HEK293 (cell line): ENCODE measurements around the gene STEAP1.

Source experiments
- CTCF ChIA-PET: fragments of 350-600 bp; formaldehyde crosslinking; extraction: SDS; loops from one replicate; lab custom pipeline; 2021; ENCODE audit warnings: antibody characterized with exemption; lab: Yijun Ruan, JAX
- POLR2A ChIA-PET: fragments of 300-600 bp; formaldehyde crosslinking; extraction: SDS; loops from one replicate; lab custom pipeline; 2020; ENCODE audit warnings: antibody characterized with exemption, inconsistent platforms; lab: Yijun Ruan, JAX
- H3K27ac ChIP-seq: fragments of 200-500 bp; sonication (Bioruptor generic); 2 replicates; pipeline ENCODE4 v1.5.1; 2014; ENCODE audit warnings: low read depth, low read length, control low read depth, inconsistent platforms; ENCODE audit errors: extremely low read depth
- H3K36me3 ChIP-seq, 2 experiments: fragments of 200-500 bp in 1 of 2; sonication (Bioruptor generic) in 1 of 2; 1 replicate in 1 of 2; 2 replicates in 1 of 2; pipeline ENCODE4 v1.5.1; 2014 to 2017; ENCODE audit warnings: inconsistent platforms in 2 of 2, low read length in 2 of 2; ENCODE audit not compliant: control insufficient read depth in 2 of 2, insufficient read depth in 1 of 2
- H3K4me1 ChIP-seq: fragments of 200-500 bp; sonication (Bioruptor generic); 2 replicates; pipeline ENCODE4 v1.5.1; 2014; ENCODE audit warnings: mild to moderate bottlenecking, low read length, inconsistent platforms; ENCODE audit not compliant: control insufficient read depth, insufficient read depth
- H3K4me3 ChIP-seq: 2 replicates; pipeline ENCODE4 v1.5.1; 2011; ENCODE audit warnings: low read depth, mild to moderate bottlenecking, control low read depth, low read length, moderate library complexity
- H3K9me3 ChIP-seq: fragments of 200-500 bp; sonication (Bioruptor generic); 2 replicates; pipeline ENCODE4 v1.5.1; 2014; ENCODE audit warnings: low read depth, low read length, inconsistent platforms; ENCODE audit not compliant: control insufficient read depth, insufficient read depth
- MYNN ChIP-seq: fragments of 450-650 bp; formaldehyde crosslinking; IDR thresholded peaks from 2 replicates; pipeline ENCODE4 v1.5.1; 2016; ENCODE audit warnings: missing biosample characterization, missing genetic modification characterization, borderline replicate concordance
- YY2 ChIP-seq: fragments of 450-650 bp; formaldehyde crosslinking; IDR thresholded peaks from 2 replicates; pipeline ENCODE4 v1.5.1; 2016; ENCODE audit warnings: missing biosample characterization, missing genetic modification characterization
- ZFP3 ChIP-seq: fragments of 450-650 bp; formaldehyde crosslinking; IDR thresholded peaks from 2 replicates; pipeline ENCODE4 v1.5.1; 2016; ENCODE audit warnings: low read depth, missing biosample characterization, missing genetic modification characterization
- ZNF121 ChIP-seq: fragments of 450-650 bp; formaldehyde crosslinking; IDR thresholded peaks from 2 replicates; pipeline ENCODE4 v1.5.1; 2016; ENCODE audit warnings: missing biosample characterization, missing genetic modification characterization
- ZNF133 ChIP-seq: fragments of 450-650 bp; formaldehyde crosslinking; IDR thresholded peaks from 2 replicates; pipeline ENCODE4 v1.5.1; 2016; ENCODE audit warnings: missing biosample characterization, missing genetic modification characterization
- ZNF169 ChIP-seq: fragments of 450-650 bp; formaldehyde crosslinking; IDR thresholded peaks from 2 replicates; pipeline ENCODE4 v1.5.1; 2016; ENCODE audit warnings: missing biosample characterization, missing genetic modification characterization
- ZNF174 ChIP-seq: fragments of 450-650 bp; formaldehyde crosslinking; IDR thresholded peaks from 2 replicates; pipeline ENCODE4 v1.5.0; 2017; ENCODE audit warnings: missing biosample characterization, mild to moderate bottlenecking, missing genetic modification characterization
- ZNF223 ChIP-seq: fragments of 450-650 bp; formaldehyde crosslinking; IDR thresholded peaks from 2 replicates; pipeline ENCODE4 v1.5.1; 2016; ENCODE audit warnings: missing biosample characterization, missing genetic modification characterization
- ZNF23 ChIP-seq: fragments of 450-650 bp; formaldehyde crosslinking; IDR thresholded peaks from 2 replicates; pipeline ENCODE4 v1.5.1; 2016; ENCODE audit warnings: missing biosample characterization, missing genetic modification characterization, borderline replicate concordance
- ZNF292 ChIP-seq: fragments of 450-650 bp; formaldehyde crosslinking; IDR thresholded peaks from 2 replicates; pipeline ENCODE4 v1.5.1; 2016; ENCODE audit warnings: low read depth, missing biosample characterization, missing genetic modification characterization, borderline replicate concordance
- ZNF366 ChIP-seq: fragments of 450-650 bp; formaldehyde crosslinking; conservative IDR thresholded peaks from 2 replicates; pipeline ENCODE4 v1.5.1; 2016; ENCODE audit warnings: missing biosample characterization, missing genetic modification characterization
- ZNF394 ChIP-seq: fragments of 450-650 bp; formaldehyde crosslinking; IDR thresholded peaks from 2 replicates; pipeline ENCODE4 v1.5.1; 2016; ENCODE audit warnings: missing biosample characterization, missing genetic modification characterization, mild to moderate bottlenecking, moderate library complexity, borderline replicate concordance
- ZNF555 ChIP-seq: fragments of 450-650 bp; formaldehyde crosslinking; conservative IDR thresholded peaks from 2 replicates; pipeline ENCODE4 v1.5.1; 2017; ENCODE audit warnings: missing biosample characterization, mild to moderate bottlenecking, missing genetic modification characterization, inconsistent platforms
- ZNF560 ChIP-seq: fragments of 450-650 bp; formaldehyde crosslinking; IDR thresholded peaks from 2 replicates; pipeline ENCODE4 v1.5.1; 2017; ENCODE audit warnings: missing biosample characterization, missing genetic modification characterization, borderline replicate concordance
- ZNF624 ChIP-seq: fragments of 450-650 bp; formaldehyde crosslinking; IDR thresholded peaks from 2 replicates; pipeline ENCODE4 v1.5.1; 2017; ENCODE audit warnings: missing biosample characterization, missing genetic modification characterization
- ZNF677 ChIP-seq: fragments of 450-650 bp; IDR thresholded peaks from 2 replicates; pipeline ENCODE4 v1.5.0; 2018; ENCODE audit warnings: missing biosample characterization, mild to moderate bottlenecking, missing genetic modification characterization, moderate library complexity
- ZNF785 ChIP-seq: fragments of 450-650 bp; formaldehyde crosslinking; IDR thresholded peaks from 2 replicates; pipeline ENCODE4 v1.5.1; 2016; ENCODE audit warnings: missing biosample characterization, missing genetic modification characterization
- ZNF792 ChIP-seq: fragments of 450-650 bp; formaldehyde crosslinking; IDR thresholded peaks from 2 replicates; pipeline ENCODE4 v1.5.1; 2016; ENCODE audit warnings: missing biosample characterization, missing genetic modification characterization
- TF ChIP-seq, protein P1 (sequence below): fragments of 450-650 bp; formaldehyde crosslinking; IDR thresholded peaks from 2 replicates; pipeline ENCODE4 v1.5.1; 2016; ENCODE audit warnings: missing biosample characterization, missing genetic modification characterization, borderline replicate concordance
- TF ChIP-seq, protein P2 (sequence below): fragments of 450-650 bp; formaldehyde crosslinking; IDR thresholded peaks from 2 replicates; pipeline ENCODE4 v1.5.1; 2016; ENCODE audit warnings: missing biosample characterization, missing genetic modification characterization
- TF ChIP-seq, protein P3 (sequence below): fragments of 450-650 bp; formaldehyde crosslinking; IDR thresholded peaks from 2 replicates; pipeline ENCODE4 v1.5.1; 2016; ENCODE audit warnings: missing biosample characterization, missing genetic modification characterization
- TF ChIP-seq, protein P4 (sequence below): fragments of 450-650 bp; formaldehyde crosslinking; IDR thresholded peaks from 2 replicates; pipeline ENCODE4; 2016; ENCODE audit warnings: missing biosample characterization, missing genetic modification characterization

Gene STEAP1

GRCh38 chr7:90165724-90166123, 11.5 kb downstream of the STEAP1 start:
- TF ChIP-seq ZNF23 (tag by site-specific recombination) (no peak), ZNF624 (tag by site-specific recombination) (no peak), MYNN (tag by site-specific recombination) (no peak), ZNF785 (tag by site-specific recombination) (no peak), ZNF121 (tag by site-specific recombination) (no peak), YY2 (tag by site-specific recombination) (no peak), ZNF366 (tag by site-specific recombination) (no peak), ZNF169 (tag by site-specific recombination) (no peak)
- TF ChIP-seq, protein P1, sequence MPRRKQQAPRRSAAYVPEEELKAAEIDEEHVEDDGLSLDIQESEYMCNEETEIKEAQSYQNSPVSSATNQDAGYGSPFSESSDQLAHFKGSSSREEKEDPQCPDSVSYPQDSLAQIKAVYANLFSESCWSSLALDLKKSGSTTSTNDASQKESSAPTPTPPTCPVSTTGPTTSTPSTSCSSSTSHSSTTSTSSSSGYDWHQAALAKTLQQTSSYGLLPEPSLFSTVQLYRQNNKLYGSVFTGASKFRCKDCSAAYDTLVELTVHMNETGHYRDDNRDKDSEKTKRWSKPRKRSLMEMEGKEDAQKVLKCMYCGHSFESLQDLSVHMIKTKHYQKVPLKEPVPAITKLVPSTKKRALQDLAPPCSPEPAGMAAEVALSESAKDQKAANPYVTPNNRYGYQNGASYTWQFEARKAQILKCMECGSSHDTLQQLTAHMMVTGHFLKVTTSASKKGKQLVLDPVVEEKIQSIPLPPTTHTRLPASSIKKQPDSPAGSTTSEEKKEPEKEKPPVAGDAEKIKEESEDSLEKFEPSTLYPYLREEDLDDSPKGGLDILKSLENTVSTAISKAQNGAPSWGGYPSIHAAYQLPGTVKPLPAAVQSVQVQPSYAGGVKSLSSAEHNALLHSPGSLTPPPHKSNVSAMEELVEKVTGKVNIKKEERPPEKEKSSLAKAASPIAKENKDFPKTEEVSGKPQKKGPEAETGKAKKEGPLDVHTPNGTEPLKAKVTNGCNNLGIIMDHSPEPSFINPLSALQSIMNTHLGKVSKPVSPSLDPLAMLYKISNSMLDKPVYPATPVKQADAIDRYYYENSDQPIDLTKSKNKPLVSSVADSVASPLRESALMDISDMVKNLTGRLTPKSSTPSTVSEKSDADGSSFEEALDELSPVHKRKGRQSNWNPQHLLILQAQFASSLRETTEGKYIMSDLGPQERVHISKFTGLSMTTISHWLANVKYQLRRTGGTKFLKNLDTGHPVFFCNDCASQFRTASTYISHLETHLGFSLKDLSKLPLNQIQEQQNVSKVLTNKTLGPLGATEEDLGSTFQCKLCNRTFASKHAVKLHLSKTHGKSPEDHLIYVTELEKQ (tag by site-specific recombination) = no peak
- POLR2A ChIA-PET = no interaction called here
- Histone ChIP-seq H3K4me1 (no peaks in the 10 kb centered on the region), H3K36me3 (peaks cover 0 to 4% of the 10 kb centered on the region in 2 experiments; a peak in 1 of 3 replicates), H3K4me3 (no peak overlapping the region), H3K27ac (no peak overlapping the region), H3K9me3 (no peaks in the 10 kb centered on the region)
- CTCF ChIA-PET = interaction anchor here (1.2 kb wide), 1 partner anchor 11 kb away, joined by 3 read pairs; the partner anchor contains the start of gene STEAP1

DNA sequence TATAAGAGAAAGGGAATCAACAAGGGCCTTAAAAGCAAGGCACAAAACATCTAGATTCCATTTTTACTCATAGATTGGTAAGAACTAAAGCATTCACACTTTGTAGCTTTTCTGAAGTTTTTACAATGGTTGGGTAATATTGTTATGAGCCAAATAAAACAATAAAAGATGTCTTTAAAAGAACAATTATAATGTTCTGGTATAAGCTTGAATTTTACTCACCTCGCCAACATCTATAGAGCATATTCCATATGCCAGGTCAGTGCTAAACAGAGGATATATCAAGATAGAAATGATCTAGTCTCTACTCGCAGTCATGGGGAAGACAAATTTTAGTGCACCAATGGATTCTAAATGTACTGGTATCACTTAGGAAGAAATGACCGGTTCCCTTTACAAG, 11.9 kb downstream of the STEAP1 start:
- no peaks in the 10 kb centered on the region for H3K9me3 ChIP-seq
- no peak overlapping the region for H3K27ac ChIP-seq
- POLR2A ChIA-PET = no interaction called here
- CTCF ChIA-PET = interaction anchor here (0.6 to 1.2 kb wide), 2 partner anchors 12 kb away, joined by 3 read pairs; partner anchors contain the start of gene STEAP1
- no peak overlapping the region for H3K4me3 ChIP-seq
- TF ChIP-seq, protein P2, sequence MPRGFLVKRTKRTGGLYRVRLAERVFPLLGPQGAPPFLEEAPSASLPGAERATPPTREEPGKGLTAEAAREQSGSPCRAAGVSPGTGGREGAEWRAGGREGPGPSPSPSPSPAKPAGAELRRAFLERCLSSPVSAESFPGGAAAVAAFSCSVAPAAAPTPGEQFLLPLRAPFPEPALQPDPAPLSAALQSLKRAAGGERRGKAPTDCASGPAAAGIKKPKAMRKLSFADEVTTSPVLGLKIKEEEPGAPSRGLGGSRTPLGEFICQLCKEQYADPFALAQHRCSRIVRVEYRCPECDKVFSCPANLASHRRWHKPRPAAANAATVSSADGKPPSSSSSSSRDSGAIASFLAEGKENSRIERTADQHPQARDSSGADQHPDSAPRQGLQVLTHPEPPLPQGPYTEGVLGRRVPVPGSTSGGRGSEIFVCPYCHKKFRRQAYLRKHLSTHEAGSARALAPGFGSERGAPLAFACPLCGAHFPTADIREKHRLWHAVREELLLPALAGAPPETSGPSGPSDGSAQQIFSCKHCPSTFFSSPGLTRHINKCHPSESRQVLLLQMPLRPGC (tag by site-specific recombination) = no peak
- TF ChIP-seq, protein P3, sequence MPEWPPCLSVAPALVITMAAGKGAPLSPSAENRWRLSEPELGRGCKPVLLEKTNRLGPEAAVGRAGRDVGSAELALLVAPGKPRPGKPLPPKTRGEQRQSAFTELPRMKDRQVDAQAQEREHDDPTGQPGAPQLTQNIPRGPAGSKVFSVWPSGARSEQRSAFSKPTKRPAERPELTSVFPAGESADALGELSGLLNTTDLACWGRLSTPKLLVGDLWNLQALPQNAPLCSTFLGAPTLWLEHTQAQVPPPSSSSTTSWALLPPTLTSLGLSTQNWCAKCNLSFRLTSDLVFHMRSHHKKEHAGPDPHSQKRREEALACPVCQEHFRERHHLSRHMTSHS = no peak
- TF ChIP-seq ZNF366 (tag by site-specific recombination) (no peak), ZFP3 (tag by site-specific recombination) (no peak), ZNF292 (no peak), ZNF174 (tag by site-specific recombination) (no peak), ZNF560 (tag by site-specific recombination) (no peak), ZNF555 (no peak), ZNF133 (tag by site-specific recombination) (no peak), ZNF792 (tag by site-specific recombination) (no peak), ZNF223 (tag by site-specific recombination) (no peak), ZNF677 (tag by site-specific recombination) (no peak), ZNF394 (tag by site-specific recombination) (no peak)
- TF ChIP-seq, protein P4, sequence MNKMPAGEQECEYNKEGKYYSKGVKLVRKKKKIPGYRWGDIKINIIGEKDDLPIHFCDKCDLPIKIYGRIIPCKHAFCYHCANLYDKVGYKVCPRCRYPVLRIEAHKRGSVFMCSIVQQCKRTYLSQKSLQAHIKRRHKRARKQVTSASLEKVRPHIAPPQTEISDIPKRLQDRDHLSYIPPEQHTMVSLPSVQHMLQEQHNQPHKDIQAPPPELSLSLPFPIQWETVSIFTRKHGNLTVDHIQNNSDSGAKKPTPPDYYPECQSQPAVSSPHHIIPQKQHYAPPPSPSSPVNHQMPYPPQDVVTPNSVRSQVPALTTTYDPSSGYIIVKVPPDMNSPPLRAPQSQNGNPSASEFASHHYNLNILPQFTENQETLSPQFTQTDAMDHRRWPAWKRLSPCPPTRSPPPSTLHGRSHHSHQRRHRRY (tag by site-specific recombination) = no peak
- no peaks in the 10 kb centered on the region for H3K4me1 ChIP-seq
- peaks cover 0 to 4% of the 10 kb centered on the region in 2 experiments; a peak in 1 of 3 replicates for H3K36me3 ChIP-seq
